ENCODE data around the gene NDUFB1. TPM values are rescaled to one million over a fixed set of nuclear protein-coding genes. Genes with fewer than 3 reads are reported as not detected.

The NDUFB1 gene
- total RNA-seq, 4 donors from 2014 or later, result 182 to 325 (median 217) TPM

GRCh38 chr14:92122761-92123160, 1.3 kb upstream of the NDUFB1 start:
- no peak for DNase-seq
- Histone ChIP-seq H3K27me3 (no peaks in the 10 kb centered on the region), H3K4me1 (peaks cover 0 to 22% (median 6%) of the 10 kb centered on the region in 4 donors), H3K36me3 (peaks cover 0 to 18% (median 0%) of the 10 kb centered on the region in 3 donors), H3K9me3 (no peaks in the 10 kb centered on the region), H3K4me3 (peak overlapping the region; percentile 69 to 96 (median 84)), H3K27ac (peak overlapping the region in 3 of 4 donors; percentile 85 to 90 (median 89))
- TF ChIP-seq CTCF (IDR thresholded peaks at IDR 0.05) (no peak), POLR2A (IDR thresholded peaks at IDR 0.05) (no peak)

GRCh38 chr14:92122351-92122677, 808 bp upstream of the NDUFB1 start:
- Histone ChIP-seq H3K4me3 (peak overlapping the region; percentile 69 to 96 (median 84)), H3K27me3 (no peaks in the 10 kb centered on the region), H3K4me1 (peaks cover 0 to 22% (median 6%) of the 10 kb centered on the region in 4 donors), H3K27ac (peak overlapping the region; percentile 85 to 95 (median 90)), H3K36me3 (peaks cover 0 to 22% (median 0%) of the 10 kb centered on the region in 3 donors), H3K9me3 (no peaks in the 10 kb centered on the region)
- no peak for TF ChIP-seq POLR2A (IDR thresholded peaks at IDR 0.05)
- no peak for TF ChIP-seq CTCF (IDR thresholded peaks at IDR 0.05)
- no peak for DNase-seq

GRCh38 chr14:92121207-92121669, 268 bp downstream of the NDUFB1 start:
- Histone ChIP-seq H3K4me1 (peaks cover 0 to 22% (median 6%) of the 10 kb centered on the region in 4 donors), H3K36me3 (peaks cover 0 to 19% (median 0%) of the 10 kb centered on the region in 3 donors), H3K9me3 (no peaks in the 10 kb centered on the region), H3K4me3 (peak overlapping the region; percentile 69 to 96 (median 84)), H3K27ac (peak overlapping the region; percentile 85 to 95 (median 90)), H3K27me3 (no peaks in the 10 kb centered on the region)
- TF ChIP-seq POLR2A (IDR thresholded peaks at IDR 0.05) (peak in 1 of 2 donors; percentile 24), CTCF (IDR thresholded peaks at IDR 0.05) (no peak)
- DNase-seq, result peak in 2 of 3 donors; percentile 37 to 65

GRCh38 chr14:92109490-92109889, 12.0 kb downstream of the NDUFB1 start:
- peaks cover 0 to 11% (median 3%) of the 10 kb centered on the region in 4 donors for H3K4me1 ChIP-seq
- no peaks in the 10 kb centered on the region for H3K36me3 ChIP-seq
- TF ChIP-seq POLR2A (IDR thresholded peaks at IDR 0.05) (no peak), CTCF (IDR thresholded peaks at IDR 0.05) (no peak)
- no peak overlapping the region for H3K4me3 ChIP-seq
- DNase-seq, result no peak
- no peak overlapping the region for H3K27ac ChIP-seq
- H3K27me3 ChIP-seq, result no peaks in the 10 kb centered on the region
- H3K9me3 ChIP-seq, result no peaks in the 10 kb centered on the region

GRCh38 chr14:92108345-92109254, 12.9 kb downstream of the NDUFB1 start:
- TF ChIP-seq POLR2A (IDR thresholded peaks at IDR 0.05) (no peak), CTCF (IDR thresholded peaks at IDR 0.05) (no peak)
- no peaks in the 10 kb centered on the region for H3K36me3 ChIP-seq
- no peak overlapping the region for H3K4me3 ChIP-seq
- H3K27ac ChIP-seq, result no peak overlapping the region
- peaks cover 0 to 11% (median 5%) of the 10 kb centered on the region in 4 donors for H3K4me1 ChIP-seq
- no peak for DNase-seq
- H3K9me3 ChIP-seq, result no peaks in the 10 kb centered on the region
- no peaks in the 10 kb centered on the region for H3K27me3 ChIP-seq
